ENCODE data around the gene C16orf96.

GRCh38 chr16:4529085-4530060, 26.8 kb upstream of the C16orf96 start:
- TF ChIP-seq CHD2 (IDR thresholded peaks at IDR 0.05; ENCODE audit: low read depth, low read length): no peak
- TF ChIP-seq POLR2AphosphoS2 (IDR thresholded peaks at IDR 0.05; ENCODE audit: low read depth, low read length): no peak
- TF ChIP-seq CTCF (CRISPR knock-in tag; IDR thresholded peaks at IDR 0.05): no peak
- TF ChIP-seq ZNF777 (CRISPR knock-in tag; IDR thresholded peaks at IDR 0.05): no peak
- no peak for TF ChIP-seq REST (IDR thresholded peaks at IDR 0.05; ENCODE audit: borderline replicate concordance in 1 of 2, low read depth in 1 of 2, low read length in 2 of 2)
- TF ChIP-seq EP300 (IDR thresholded peaks at IDR 0.05; ENCODE audit: low read depth in 2 of 2, low read length in 2 of 2): no peak
- no peak for TF ChIP-seq EP300 (CRISPR knock-in tag; IDR thresholded peaks at IDR 0.05; ENCODE audit: borderline replicate concordance)
- no peak for TF ChIP-seq ZFP37 (CRISPR knock-in tag; IDR thresholded peaks at IDR 0.05; ENCODE audit: borderline replicate concordance)
- no peak for TF ChIP-seq HDAC6 (IDR thresholded peaks at IDR 0.05; ENCODE audit: low read depth, low read length)
- TF ChIP-seq ZNF562 (CRISPR knock-in tag; IDR thresholded peaks at IDR 0.05; ENCODE audit: borderline replicate concordance): no peak

Data from HepG2 (cell line).